ENCODE measurements around the gene NAT10.
A peak's percentile ranks its signal among the peaks of the same experiment; 100 is the strongest.
"Not testable (repeated sequence)": the region's sequence is repeated elsewhere in the genome, so short reads cannot be mapped to it uniquely, and the experiment has no call there.

The NAT10 gene

DNA sequence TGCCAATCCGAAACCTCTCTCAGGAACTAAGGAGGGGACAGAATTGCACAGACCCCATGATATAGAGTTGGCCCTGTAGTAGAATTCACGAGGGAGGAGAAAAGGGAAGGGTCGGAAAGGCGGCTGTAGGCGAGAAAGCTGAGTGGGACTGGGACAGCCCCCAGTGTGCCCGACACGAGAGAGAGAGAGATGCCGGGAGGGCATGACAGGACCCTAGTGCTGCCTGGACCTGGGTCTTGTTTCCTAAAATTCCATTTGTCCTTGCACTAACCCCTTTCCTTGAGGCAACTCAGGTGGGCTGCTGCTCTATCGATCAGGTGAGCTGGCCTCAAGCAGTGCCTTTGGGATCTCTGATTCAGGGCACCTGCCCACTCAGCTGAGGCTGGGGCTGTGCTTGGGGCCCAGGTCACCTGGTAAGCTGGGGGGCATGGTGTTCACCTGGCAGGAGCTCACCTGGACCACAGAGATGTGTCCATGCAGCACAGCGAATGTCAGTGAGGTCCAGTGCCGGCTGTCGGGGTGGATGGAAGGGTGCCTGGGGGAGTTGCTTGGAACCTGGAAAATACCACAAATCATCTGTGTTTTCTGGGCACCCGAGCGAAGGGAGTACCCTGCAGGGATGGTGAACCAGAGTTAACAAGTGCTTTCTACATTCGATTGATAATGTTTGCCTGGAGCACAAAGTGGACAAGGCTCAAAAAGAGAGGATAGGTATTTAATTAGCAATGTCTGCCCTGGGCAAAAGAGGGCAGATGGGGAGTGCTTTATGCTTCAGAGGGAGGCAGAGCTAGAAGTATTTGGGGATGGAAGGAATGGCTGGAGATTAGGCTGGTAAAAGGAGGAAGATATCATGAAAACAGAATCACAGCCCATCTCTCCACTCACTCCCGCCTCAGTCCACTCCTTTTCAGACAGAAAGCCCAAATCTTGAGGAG, 61.6 kb downstream of the NAT10 start:
- no peak for DNase-seq

DNA sequence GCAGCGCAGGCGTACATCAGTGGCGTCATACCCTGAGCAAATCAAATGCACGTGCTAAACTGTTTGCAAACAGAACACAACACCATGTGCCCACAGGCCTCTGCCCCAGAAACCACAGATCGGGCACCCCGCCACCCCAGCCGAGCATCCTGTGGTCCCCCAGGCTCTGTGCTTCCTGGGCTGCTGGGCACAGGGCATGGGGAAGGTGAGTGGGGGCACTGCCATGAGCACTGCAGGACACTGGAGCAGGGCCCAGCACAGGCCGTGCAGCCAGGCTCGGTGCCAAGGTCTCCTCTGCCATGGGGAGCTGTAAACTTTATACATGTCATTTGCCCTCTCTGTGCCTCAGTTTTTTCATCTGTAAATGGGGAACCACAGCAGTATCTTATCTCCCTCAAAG, 62.5 kb downstream of the NAT10 start:
- DNase-seq, result no peak

DNA sequence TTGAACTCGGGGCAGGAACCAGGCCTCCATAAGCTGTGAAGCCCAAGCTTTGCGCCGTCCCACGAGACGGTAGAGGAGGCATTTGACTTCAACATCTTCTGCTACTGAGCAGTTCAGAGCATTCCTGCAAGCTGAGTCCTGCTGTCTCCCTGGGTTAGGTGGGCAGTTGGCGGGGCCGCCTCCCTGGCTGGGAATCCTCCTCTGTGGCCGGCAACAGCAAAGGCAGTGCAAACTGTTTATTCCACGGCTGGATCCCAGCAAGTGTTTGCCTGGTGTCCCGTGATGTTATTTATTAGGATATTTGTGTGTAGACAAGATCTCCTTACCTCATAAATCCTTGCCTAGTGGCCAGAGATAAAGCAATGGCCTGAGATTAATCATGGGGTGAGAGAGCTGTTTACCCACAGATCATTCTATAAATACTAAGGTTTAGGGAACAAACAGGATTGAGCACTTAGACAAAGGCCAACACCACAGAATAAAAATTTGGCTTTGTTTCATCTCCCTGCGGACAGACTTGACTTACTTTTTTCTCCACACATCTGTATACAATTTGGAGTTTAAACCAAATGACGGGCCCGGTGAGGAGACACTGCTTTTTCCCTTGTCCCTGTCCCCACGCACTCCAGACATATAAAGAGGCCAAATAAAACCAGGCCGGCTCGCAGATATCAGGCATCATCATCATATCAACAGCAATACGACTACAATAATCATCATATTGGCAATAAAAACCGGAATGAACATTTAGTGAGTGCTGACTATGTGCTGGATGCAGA, 63.4 kb downstream of the NAT10 start:
- DNase-seq, result no peak

DNA sequence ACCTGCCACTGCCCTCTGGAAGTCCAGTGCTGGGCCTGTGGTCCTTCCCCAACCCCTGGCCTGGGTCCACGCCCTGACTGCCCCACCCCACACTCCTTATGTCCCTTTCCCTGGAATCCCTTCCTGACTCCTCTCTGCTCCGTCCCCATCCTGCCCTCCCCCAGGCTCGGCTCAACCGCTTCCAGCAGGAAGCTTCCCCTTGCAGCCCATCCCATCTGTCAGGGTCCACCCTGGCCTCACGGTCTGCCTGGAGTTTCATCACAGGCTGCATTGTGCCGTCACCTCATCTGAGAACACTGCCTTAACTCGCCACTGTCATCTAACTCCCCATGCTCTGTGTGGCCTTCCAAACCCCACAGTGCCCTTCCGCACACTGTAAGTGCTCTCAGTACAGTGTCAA, 64.3 kb downstream of the NAT10 start:
- no peak for DNase-seq

- DNase-seq, result no peak
These were observed 67.6 kb downstream of the NAT10 start for GRCh38 chr11:34173050-34173449.

- peak; percentile 85 for DNase-seq
These were observed 69.1 kb downstream of the NAT10 start for GRCh38 chr11:34174412-34175041.

DNA sequence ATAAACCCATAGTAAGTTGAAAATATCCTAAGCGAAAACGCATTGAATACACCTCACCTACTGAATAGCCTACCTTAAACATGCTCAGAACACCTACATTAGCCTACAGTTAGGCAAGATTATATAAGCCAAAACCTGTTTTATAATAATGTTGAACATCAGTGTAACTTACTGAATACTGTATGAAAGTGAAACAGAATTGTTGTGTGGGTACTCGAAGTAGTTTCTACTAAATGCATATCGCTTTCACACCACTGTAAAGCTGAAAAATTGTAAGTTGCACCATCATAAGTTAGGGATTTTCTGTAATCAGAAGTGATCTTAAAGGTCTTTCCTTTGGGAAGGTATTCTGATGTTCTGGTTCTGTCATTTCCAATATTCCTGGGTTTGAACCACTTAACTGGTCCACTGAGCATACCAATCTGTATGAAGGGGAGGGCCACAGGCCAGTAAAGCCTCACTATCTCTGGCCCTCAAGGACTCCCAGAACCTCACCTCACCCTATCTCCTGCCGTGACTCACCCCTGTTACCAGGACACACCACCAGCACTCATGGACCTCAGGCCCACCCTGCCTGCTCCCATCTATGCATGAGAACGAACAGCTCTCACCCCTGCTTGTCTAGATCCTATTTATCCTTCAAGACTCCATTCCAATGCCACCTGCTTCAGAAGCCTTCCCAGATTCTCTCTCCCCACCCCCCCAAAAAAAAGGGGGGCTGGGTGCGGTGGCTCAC, 70.0 kb downstream of the NAT10 start:
- DNase-seq, result no peak

GRCh38 chr11:34176751-34177209, 71.4 kb downstream of the NAT10 start:
- DNase-seq, result no peak

DNA sequence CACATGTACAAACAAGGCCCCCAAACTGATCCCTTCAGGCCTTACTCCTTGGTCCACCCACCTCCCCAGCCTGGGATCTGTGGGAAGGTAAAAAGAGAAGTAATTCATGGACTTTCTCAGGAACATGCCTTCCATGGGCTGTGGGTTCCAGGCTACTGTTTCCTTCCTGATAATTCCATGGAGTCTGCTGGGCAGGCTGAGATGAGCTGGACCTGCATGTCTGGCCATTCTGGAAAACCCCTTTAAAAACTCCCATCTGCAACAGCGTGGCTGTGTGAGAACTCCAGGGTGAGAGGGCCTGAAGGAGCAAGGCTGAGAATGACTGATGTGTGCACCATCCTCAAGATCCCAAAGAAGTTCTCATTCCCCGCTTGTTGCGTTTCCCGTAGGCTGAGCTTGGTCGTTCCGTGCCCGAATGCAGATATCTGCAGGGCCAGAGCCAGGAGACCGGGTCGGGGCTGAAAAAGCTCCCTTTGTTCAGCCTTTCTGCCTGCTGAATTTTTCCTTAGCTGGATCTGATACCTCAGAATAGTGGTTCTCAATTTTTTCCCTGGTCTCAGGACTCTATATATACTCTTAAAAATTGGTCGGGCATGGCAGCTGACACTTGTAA, 72.9 kb downstream of the NAT10 start:
- no peak for DNase-seq

- no peak for DNase-seq
These were observed 73.7 kb downstream of the NAT10 start for GRCh38 chr11:34179026-34179675.

GRCh38 chr11:34180040-34180813, 74.8 kb downstream of the NAT10 start:
- no peak for DNase-seq

DNA sequence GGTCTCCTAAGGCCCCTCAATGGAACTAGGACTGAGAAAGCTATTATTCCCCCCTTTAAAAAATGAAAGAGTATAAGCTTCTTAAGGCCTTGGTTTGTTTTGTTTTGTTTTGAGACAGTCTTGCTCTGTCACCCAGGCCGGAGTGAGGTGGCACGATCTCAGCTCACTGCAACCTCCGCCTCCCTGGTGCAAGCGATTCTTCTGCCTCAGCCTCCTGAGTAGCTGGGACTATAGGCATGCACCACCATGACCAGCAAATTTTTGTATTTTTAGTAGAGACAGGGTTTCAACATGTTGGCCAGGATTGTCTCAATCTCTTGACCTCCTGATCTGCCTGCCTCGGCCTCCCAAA, 75.4 kb downstream of the NAT10 start:
- not testable (repeated sequence) for DNase-seq

GRCh38 chr11:34181251-34181650, 75.8 kb downstream of the NAT10 start:
- no peak for DNase-seq

DNA sequence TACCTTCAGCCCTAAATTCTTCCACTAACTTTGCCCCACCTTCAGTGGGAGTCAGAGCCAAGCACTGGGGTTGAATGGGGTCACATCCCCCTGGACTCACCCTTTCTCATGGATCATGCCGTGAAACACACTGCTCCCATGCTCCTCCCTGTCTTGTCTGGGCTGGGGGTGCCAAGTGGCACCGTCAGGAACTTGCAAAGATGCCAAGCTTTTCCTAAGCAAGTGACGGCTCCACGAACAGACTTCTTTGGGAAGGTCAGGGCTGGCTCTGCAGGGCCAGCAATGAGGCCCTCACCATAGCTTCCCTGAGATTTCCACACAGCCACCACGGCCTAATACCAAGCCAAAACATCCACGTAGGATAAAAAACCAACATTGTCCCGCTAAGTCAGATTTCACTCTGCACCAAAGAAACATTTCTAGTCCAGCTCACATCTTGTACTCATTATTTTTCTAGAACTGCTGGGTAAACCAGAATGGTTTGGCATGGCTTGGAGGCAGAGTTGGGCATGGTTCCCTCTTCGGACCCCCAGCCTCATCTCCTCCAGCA, 76.5 kb downstream of the NAT10 start:
- no peak for DNase-seq

DNA sequence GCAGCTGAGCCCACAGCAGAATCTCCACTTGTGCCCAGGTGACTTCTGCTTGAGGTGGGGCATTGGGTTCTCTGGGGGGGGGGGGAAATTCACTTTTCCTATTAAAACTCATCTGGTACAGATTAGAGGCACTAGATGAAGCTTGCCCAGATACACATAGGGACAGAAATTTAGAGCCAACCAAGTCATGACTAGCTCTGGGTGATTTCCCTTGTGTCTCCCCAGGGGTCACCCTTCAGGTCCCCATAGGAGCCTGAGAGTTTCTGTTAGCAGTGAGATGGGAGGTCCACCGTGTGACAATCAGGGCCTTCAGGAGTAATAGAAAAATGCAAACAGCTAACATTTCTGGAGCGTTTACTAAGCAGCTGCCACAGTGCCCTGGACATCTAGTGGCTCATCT, 77.0 kb downstream of the NAT10 start:
- DNase-seq, result no peak

- no peak for DNase-seq
These were observed 77.7 kb downstream of the NAT10 start for GRCh38 chr11:34182921-34183685.

DNA sequence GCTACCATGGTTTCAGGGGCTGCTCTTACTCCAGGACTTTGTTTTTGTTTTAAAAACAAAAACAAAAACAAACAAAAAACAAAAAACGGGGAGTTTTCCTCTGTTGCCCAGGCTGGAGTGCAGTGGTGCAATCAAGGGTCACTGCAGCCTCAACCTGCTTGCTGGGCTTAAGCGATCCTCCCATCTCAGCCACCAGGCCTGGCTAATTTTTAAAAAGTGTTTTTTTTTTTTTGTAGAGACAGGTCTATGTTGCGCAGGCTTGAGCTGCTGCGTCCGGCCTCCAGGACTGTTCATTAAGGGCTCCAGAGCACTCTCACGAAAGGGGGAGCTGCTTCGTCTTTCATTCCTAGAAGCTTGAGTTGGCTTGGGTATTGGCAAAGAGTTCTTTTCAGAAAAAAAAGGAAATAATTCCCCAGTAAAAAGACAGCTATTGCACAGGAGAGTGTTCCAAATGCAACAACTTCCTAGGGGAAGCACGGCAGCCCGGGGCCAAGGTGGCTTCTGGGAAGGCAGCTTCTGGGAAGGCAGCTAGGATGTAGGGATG, 78.5 kb downstream of the NAT10 start:
- no peak for DNase-seq

DNA sequence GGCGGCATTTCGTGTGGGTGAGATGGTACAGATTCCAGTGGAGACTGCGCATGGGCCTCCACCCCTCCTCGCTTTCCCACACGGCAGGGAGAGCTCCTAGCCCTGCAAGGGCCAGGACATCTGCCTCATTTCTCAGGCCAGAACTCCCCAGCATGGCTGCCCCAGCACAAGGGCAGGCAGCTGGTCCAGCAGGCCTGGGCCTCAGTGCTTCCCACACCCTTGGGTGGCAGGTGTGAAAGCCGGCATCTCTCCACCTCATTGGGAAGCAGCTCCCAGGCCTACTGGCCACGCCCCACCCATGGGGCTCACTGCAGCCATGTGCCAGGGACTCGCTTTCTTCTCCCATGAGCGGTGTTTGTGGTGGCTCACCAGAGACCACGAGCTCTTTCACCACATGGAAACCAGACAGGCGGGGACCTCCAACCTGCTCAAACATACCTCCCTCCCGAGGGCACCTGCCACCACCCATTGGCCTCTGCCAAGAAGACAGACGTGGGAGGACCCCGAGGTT, 79.1 kb downstream of the NAT10 start:
- no peak for DNase-seq

Data from right kidney (tissue), 1 donor.